K562 (cell line): Measurements from ENCODE around the gene GALNT12. TPM values are rescaled to one million over a fixed set of nuclear protein-coding genes. Genes with fewer than 3 reads are reported as not detected.

Source experiments
- ATAC-seq: fragments of 200-7000 bp; cut with Tn5 transposase; 3 replicates; pipeline ENCODE4 v1.9.1; 2020; ENCODE audit warnings: moderate library complexity
- BruUV-seq: library from RNA; stranded (reverse); fragments of 400-500 nt; replicated peaks from 2 replicates; lab custom pipeline; 2021; lab: Mats Ljungman, UMichigan
- CTCF ChIA-PET: fragments of 300-600 bp; formaldehyde crosslinking; extraction: SDS; loops from one replicate; lab custom pipeline; 2021; ENCODE audit warnings: low intra/inter-chr PET ratio; lab: Yijun Ruan, JAX
- POLR2A ChIA-PET: fragments of 300-600, 350-650 bp; sonication (Branson Sonifier 250); formaldehyde crosslinking; extraction: SDS; loops from one replicate; lab custom pipeline; 2021; ENCODE audit warnings: antibody characterized with exemption, inconsistent platforms; lab: Yijun Ruan, JAX
- DNase-seq, 4 experiments: peaks; one replicate each; pipeline versions ENCODE4 v3.0.0 to v3.0.0-alpha.2; 2011 to 2018; ENCODE audit warnings: low spot score in 3 of 4, mixed read lengths in 3 of 4; ENCODE audit errors: extremely low read depth in 1 of 4
- FAIRE-seq: peaks from 2 replicates; lab custom pipeline; 2011; peaks lifted over from hg19 to GRCh38; lab: Jason Lieb, UNC
- H2AFZ ChIP-seq: 2 replicates; pipeline ENCODE4 v1.6.0; 2011; ENCODE audit warnings: low read depth, low read length, control low read depth, inconsistent platforms
- H3K27ac ChIP-seq: fragments of 200-600 bp; 3 replicates; pipeline ENCODE4 v1.8.0; 2011; ENCODE audit warnings: low read depth, mild to moderate bottlenecking, control low read depth, inconsistent platforms, low read length, moderate library complexity, mixed read lengths; ENCODE audit errors: extremely low read depth
- H3K27me3 ChIP-seq, 2 experiments: fragments of 300-600 bp in 1 of 2; 2 replicates in 1 of 2; 3 replicates in 1 of 2; pipeline versions ENCODE4 v1.6.0 to v1.8.0; 2011; ENCODE audit warnings: inconsistent platforms in 2 of 2, low read length in 2 of 2, mild to moderate bottlenecking in 1 of 2, mixed read lengths in 1 of 2, moderate library complexity in 1 of 2; ENCODE audit not compliant: control insufficient read depth in 2 of 2, insufficient read depth in 2 of 2
- H3K36me3 ChIP-seq: fragments of 300-600 bp; 3 replicates; pipeline ENCODE4 v1.8.0; 2011; ENCODE audit warnings: mild to moderate bottlenecking, low read length, inconsistent platforms; ENCODE audit not compliant: control insufficient read depth, insufficient read depth
- H3K4me1 ChIP-seq, 2 experiments: fragments of 200-600 bp in 1 of 2; replicated peaks in 1 of 2; 2 replicates in 1 of 2; 3 replicates in 1 of 2; pipeline versions ENCODE4 v1.5.1 to v1.8.0; 2011; ENCODE audit warnings: inconsistent platforms in 2 of 2, low read length in 2 of 2, mild to moderate bottlenecking in 1 of 2, mixed read lengths in 1 of 2, moderate library complexity in 1 of 2; ENCODE audit not compliant: control insufficient read depth in 2 of 2, insufficient read depth in 2 of 2
- H3K4me2 ChIP-seq: 2 replicates; pipeline ENCODE4 v1.6.1; 2011; ENCODE audit warnings: low read length, control low read depth, inconsistent platforms, mixed read lengths; ENCODE audit not compliant: insufficient read depth
- H3K4me3 ChIP-seq: fragments of 200-600 bp; sonication (generic), shearing (Covaris generic); 2 replicates; pipeline ENCODE4 v1.5.1; 2016; ENCODE audit warnings: control low read depth, inconsistent platforms
- H3K79me2 ChIP-seq: fragments of 200-600 bp; 3 replicates; pipeline ENCODE4 v1.8.0; 2011; ENCODE audit warnings: low read length, inconsistent platforms; ENCODE audit not compliant: control insufficient read depth, insufficient read depth
- H3K9ac ChIP-seq, 2 experiments: 2 replicates each; pipeline versions ENCODE4 v1.6.0 to v1.6.1; 2011; ENCODE audit warnings: low read depth in 2 of 2, low read length in 2 of 2, control low read depth in 1 of 2, inconsistent platforms in 1 of 2, mild to moderate bottlenecking in 1 of 2, mixed read lengths in 1 of 2; ENCODE audit not compliant: insufficient read depth in 1 of 2
- H3K9me1 ChIP-seq: one replicate; pipeline ENCODE4 v1.6.0; 2011; ENCODE audit warnings: inconsistent platforms, mild to moderate bottlenecking, low read length, moderate library complexity; ENCODE audit not compliant: control insufficient read depth, insufficient read depth
- H3K9me3 ChIP-seq: replicated peaks from 2 replicates; pipeline ENCODE4 v1.5.1; 2011; ENCODE audit warnings: low read depth, low read length, inconsistent platforms; ENCODE audit not compliant: control insufficient read depth, insufficient read depth
- H4K20me1 ChIP-seq: replicated peaks from 2 replicates; pipeline ENCODE4 v1.6.1; 2011; ENCODE audit warnings: low read length, inconsistent platforms, mixed read lengths; ENCODE audit not compliant: control insufficient read depth, insufficient read depth
- DMBX1 ChIP-seq: fragments of 250-450 bp; sonication (Bioruptor Pico); IDR thresholded peaks from 2 replicates; pipeline ENCODE4 v1.8.0; 2022; ENCODE audit warnings: inconsistent platforms, mild to moderate bottlenecking, moderate library complexity, borderline replicate concordance
- JUND ChIP-seq, 2 experiments: IDR thresholded peaks; 2 replicates in 1 of 2; 3 replicates in 1 of 2; pipeline ENCODE4 v1.6.1; 2011; ENCODE audit warnings: borderline replicate concordance in 2 of 2, low read depth in 2 of 2, low read length in 2 of 2, improper control_type of control experiment in 1 of 2, missing biosample characterization in 1 of 2, missing genetic modification characterization in 1 of 2, missing genetic modification reagents in 1 of 2
- PTBP1 ChIP-seq: fragments of 200-400 bp; formaldehyde crosslinking; IDR thresholded peaks from 2 replicates; pipeline ENCODE4 v1.6.1; 2017; ENCODE audit warnings: low read depth, low read length
- TRIM24 ChIP-seq, 2 experiments: fragments of 450-650 bp; IDR thresholded peaks; 2 replicates each; pipeline ENCODE4 v1.6.1; 2016
- ZFP36 ChIP-seq: fragments of 150-350 bp; IDR thresholded peaks from 2 replicates; pipeline ENCODE4 v1.6.1; 2018; ENCODE audit warnings: low read length, low read depth; ENCODE audit not compliant: partially characterized antibody
- ZNF253 ChIP-seq: fragments of 250-450 bp; sonication (Bioruptor Pico); conservative IDR thresholded peaks from 2 replicates; pipeline ENCODE4 v1.6.1; 2021; ENCODE audit warnings: mild to moderate bottlenecking
- ZNF76 ChIP-seq: fragments of 250-450 bp; sonication (Bioruptor Pico); IDR thresholded peaks from 2 replicates; pipeline ENCODE4 v1.4.0; 2020; ENCODE audit warnings: mild to moderate bottlenecking, moderate library complexity, borderline replicate concordance
- ZNF780A ChIP-seq: fragments of 250-450 bp; sonication (Bioruptor Pico); IDR thresholded peaks from 2 replicates; pipeline ENCODE4 v1.5.0; 2021; ENCODE audit warnings: mild to moderate bottlenecking
- WGBS: fragments of 100-300 bp; shearing (Covaris generic); methylation state at CpG from one replicate; pipeline ENCODE4 v1.1.6; 2016; ENCODE audit warnings: low coverage, mixed read lengths; ENCODE audit not compliant: insufficient coverage; ENCODE audit errors: missing lambda C conversion rate; 5-methylcytosine and 5-hydroxymethylcytosine counted together
- in situ Hi-C: fragments of 300-500 bp; cut with MboI; formaldehyde crosslinking; loops from 4 replicates; pipeline ENCODE4 v1.15.0; 2018; ENCODE audit warnings: inconsistent platforms, mixed read lengths
- intact Hi-C: fragments of 100-400 bp; cut with micrococcal nuclease; formaldehyde crosslinking; loops from 2 replicates; pipeline ENCODE4 v1.14.2; 2022
- polyA plus RNA-seq, 8 experiments: library from polyadenylated mRNA; depleted of rRNA in 4 of 8; stranded (reverse) in 5 of 8; unstranded in 3 of 8; fragments of >200 nt; fragmentation: Nextera tagmentation in 2 of 8; fragmentation: Illumina TruSeq in 1 of 8; extraction: Ambion mirVana in 2 of 8; extraction: Trizol in 1 of 8; gene quantifications; 2 replicates each; pipeline versions ENCODE4 v1.2.1 to v1.2.3, GENCODE V29; 2011 to 2014; ENCODE audit warnings: inconsistent platforms in 1 of 8, missing spikeins in 1 of 8
- total RNA-seq, 7 experiments: library from RNA; depleted of rRNA in 6 of 7; stranded (reverse); fragments of >200 nt in 6 of 7; fragmentation: Illumina TruSeq in 2 of 7; extraction: Trizol in 2 of 7; gene quantifications; 2 replicates each; pipeline versions ENCODE4 v1.2.1 to v1.2.3, GENCODE V29; 2011 to 2021; ENCODE audit warnings: low replicate concordance in 1 of 7
- TF ChIP-seq, protein P1 (sequence below): sonication (generic); formaldehyde crosslinking; IDR thresholded peaks from 2 replicates; pipeline ENCODE4 v1.9.0; 2022; ENCODE audit warnings: mild to moderate bottlenecking, missing genetic modification reagents
- TF ChIP-seq, protein P2 (sequence below), 2 experiments: fragments of 250-450 bp in 1 of 2; fragments of 450-650 bp in 1 of 2; sonication (Bioruptor Pico) in 1 of 2; IDR thresholded peaks; 2 replicates each; pipeline versions ENCODE4 v1.6.1 to v1.8.0; 2016 to 2021; ENCODE audit warnings: mild to moderate bottlenecking in 2 of 2, moderate library complexity in 2 of 2, missing compliant biosample characterization in 1 of 2, missing genetic modification characterization in 1 of 2

GALNT12 gene
- total and polyA plus RNA-seq, 9 of the 15 experiments (the other 6 are each of a cell fraction or from before 2014, with no cell fraction given), result 29.7 to 82.9 (median 44.2) TPM

DNA sequence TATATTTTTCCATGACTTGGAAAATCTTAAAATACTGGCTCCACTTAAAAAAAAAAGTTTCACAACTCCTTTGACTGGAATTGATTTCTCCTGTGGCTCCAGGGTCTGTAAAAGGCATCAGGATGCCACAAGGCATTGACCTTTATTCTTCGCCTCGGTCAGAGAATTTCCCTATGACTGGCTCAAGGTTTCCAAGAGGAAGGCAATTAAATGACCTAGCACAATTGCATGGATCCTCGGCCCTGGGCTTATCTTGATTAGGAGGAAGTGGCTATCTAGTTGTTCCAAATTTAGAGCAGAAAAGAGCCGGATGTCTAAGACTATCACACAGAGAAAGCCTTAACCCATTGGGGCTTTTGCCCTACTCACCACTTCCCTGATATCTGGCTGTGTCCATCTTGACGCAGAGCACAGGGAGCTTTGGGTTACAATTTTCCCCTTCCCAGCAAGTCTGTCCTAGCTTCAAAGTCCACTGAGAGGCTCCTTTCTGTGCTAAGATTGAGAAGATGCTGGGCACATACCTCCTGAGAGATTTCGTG, 79.3 kb downstream of the GALNT12 start:
- no peaks in the 10 kb centered on the region for H3K79me2 ChIP-seq
- peak overlapping the region; percentile 46; the same call in 2 of the 3 replicates for H3K27ac ChIP-seq
- no peaks in the 10 kb centered on the region for H3K9me1 ChIP-seq
- in situ Hi-C loops (no loop called here), intact Hi-C loops (no loop called here)
- ATAC-seq, result peak; percentile 80
- H3K4me2 ChIP-seq, result peak overlapping the region; percentile 32
- no peaks in the 10 kb centered on the region for H4K20me1 ChIP-seq
- H3K9ac ChIP-seq, result peak overlapping the region in 1 of 2 experiments; percentile 3; a peak in 1 of 4 replicates
- BruUV-seq, result no TSS peak
- no peaks in the 10 kb centered on the region for H3K36me3 ChIP-seq
- H3K4me1 ChIP-seq, result peaks cover 0 to 46% of the 10 kb centered on the region in 2 experiments; a peak in 4 of 5 replicates
- no peaks in the 10 kb centered on the region for H3K27me3 ChIP-seq
- peak; percentile 25 to 77 (median 52) for DNase-seq
- H2AFZ ChIP-seq, result peak overlapping the region; percentile 75
- H3K9me3 ChIP-seq, result no peaks in the 10 kb centered on the region
- ChIA-PET POLR2A (interaction anchor here (0.6 to 1.3 kb wide), 3 partner anchors 14 to 50 kb away, joined by 3 read pairs; no protein-coding TSS in a partner anchor), CTCF (no interaction called here)
- 1% methylated on average over 6 of the region's 6 CpGs for WGBS
- no peak overlapping the region for H3K4me3 ChIP-seq
- peak; percentile 75 for FAIRE-seq
- TF ChIP-seq, protein P1, sequence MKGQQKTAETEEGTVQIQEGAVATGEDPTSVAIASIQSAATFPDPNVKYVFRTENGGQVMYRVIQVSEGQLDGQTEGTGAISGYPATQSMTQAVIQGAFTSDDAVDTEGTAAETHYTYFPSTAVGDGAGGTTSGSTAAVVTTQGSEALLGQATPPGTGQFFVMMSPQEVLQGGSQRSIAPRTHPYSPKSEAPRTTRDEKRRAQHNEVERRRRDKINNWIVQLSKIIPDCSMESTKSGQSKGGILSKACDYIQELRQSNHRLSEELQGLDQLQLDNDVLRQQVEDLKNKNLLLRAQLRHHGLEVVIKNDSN, result no peak
- TF ChIP-seq ZNF76 (CRISPR knock-in tag), result 0 out of 2 replicates have a peak, but pooled peaks have one; percentile 9
- TF ChIP-seq, protein P2, sequence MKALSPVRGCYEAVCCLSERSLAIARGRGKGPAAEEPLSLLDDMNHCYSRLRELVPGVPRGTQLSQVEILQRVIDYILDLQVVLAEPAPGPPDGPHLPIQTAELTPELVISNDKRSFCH (CRISPR knock-in tag; IDR thresholded peaks at IDR 0.05), result no peak
- TF ChIP-seq, protein P2 (tag; IDR thresholded peaks at IDR 0.05), result peak; percentile 89
- TF ChIP-seq TRIM24 (IDR thresholded peaks at IDR 0.05), result peak in 1 of 2 experiments; percentile 62; a peak in 1 of 4 replicates
- TF ChIP-seq JUND (IDR thresholded peaks at IDR 0.05; ENCODE audit: borderline replicate concordance, low read depth, low read length), result peak; percentile 76; the same call in 1 of the 2 replicates
- peak; percentile 60; the same call in 1 of the 3 replicates for TF ChIP-seq JUND (tag; IDR thresholded peaks at IDR 0.05; ENCODE audit: borderline replicate concordance, low read depth, low read length)
- TF ChIP-seq ZNF780A, result no peak
- no peak for TF ChIP-seq DMBX1 (CRISPR knock-in tag)
- TF ChIP-seq ZFP36, result peak; percentile 43
- no peak for TF ChIP-seq PTBP1
- no peak for TF ChIP-seq ZNF253 (CRISPR knock-in tag)
